ENCODE measurements around the gene ZNF565.

- TF ChIP-seq CTCF (IDR thresholded peaks at IDR 0.05) (no peak), POLR2AphosphoS5 (IDR thresholded peaks at IDR 0.05) (no peak), POLR2A (IDR thresholded peaks at IDR 0.05) (no peak)
Measured at GRCh38 chr19:36259211-36259610, 44.7 kb upstream of the ZNF565 start.

Data from suprapubic skin (tissue), 4 donors.